GM18873 (cell line): ENCODE results near the gene DSCAML1.
"Not testable (repeated sequence)": the region's sequence is repeated elsewhere in the genome, so short reads cannot be mapped to it uniquely, and the experiment has no call there.

Experiments
- ATAC-seq: cut with Tn5 transposase; IDR thresholded peaks from one replicate; pipeline ENCODE4 v1.9.1; 2021; ENCODE audit warnings: mild to moderate bottlenecking, moderate library complexity, moderate number of reproducible peaks; ENCODE audit not compliant: unreplicated experiment, low FRiP score

Gene DSCAML1

DNA sequence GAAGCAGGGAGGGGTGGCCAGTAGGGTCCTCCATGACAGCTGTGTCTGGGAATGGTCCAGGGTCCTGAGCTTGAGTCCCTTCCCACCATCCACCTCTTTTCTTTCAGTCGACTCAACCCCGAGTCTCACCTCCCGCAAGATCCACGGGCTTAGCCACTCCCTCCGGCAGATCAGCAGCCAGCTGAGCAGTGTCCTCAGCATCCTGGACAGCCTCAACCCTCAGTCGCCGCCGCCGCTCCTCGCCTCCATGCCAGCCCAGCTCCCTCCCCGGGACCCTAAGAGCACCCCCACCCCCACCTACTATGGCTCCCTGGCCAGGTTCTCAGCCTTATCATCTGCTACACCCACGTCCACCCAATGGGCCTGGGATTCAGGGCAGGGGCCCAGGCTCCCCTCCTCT lies 387.5 kb downstream of the DSCAML1 start:
- ATAC-seq = no peak

DNA sequence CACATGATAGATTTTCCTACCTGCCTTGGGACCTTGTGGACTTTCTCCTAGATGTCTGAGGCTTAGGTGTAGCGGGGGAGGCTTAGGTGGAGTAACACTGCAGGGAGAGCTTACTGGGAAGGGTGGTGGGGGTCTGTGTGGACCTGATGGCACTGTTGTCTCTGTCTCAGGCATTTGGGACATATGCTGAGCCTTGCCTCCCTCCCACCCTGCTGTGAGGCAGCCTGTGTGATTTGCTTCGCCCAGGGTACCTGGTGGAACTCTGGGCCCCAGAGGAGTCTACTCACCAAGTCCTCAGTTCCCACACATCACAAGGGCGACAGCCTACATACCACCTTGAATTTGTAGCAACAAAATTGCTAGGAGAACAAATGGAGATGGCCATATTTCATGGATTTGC lies 388.7 kb downstream of the DSCAML1 start:
- ATAC-seq = no peak

- ATAC-seq = no peak
Observed at GRCh38 chr11:117407016-117407415, 390.0 kb downstream of the DSCAML1 start.

GRCh38 chr11:117405898-117406297 lies 391.1 kb downstream of the DSCAML1 start:
- not testable (repeated sequence) for ATAC-seq

- ATAC-seq = not testable (repeated sequence)
Observed at GRCh38 chr11:117399100-117399840, 397.7 kb downstream of the DSCAML1 start.

DNA sequence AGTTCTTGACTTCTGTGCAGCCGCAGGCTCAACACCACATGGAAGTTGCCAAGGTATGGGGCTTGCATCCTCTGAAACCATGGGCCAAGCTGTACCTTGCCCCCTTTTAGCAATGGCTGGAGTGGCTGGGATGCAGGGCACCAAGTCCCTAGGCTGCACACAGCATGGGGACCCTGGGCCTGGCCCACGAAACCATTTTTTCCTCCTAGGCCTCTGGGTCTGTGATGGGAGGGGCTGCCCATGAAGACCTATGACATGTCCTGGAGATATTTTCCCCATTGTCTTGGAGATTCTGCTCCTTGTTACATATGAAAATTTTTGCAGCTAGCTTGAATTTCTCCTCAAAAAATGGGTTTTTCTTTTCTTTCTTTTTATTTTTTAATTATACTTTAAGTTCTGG lies 398.4 kb downstream of the DSCAML1 start:
- not testable (repeated sequence) for ATAC-seq

GRCh38 chr11:117396970-117397369 lies 400.0 kb downstream of the DSCAML1 start:
- ATAC-seq = no peak

DNA sequence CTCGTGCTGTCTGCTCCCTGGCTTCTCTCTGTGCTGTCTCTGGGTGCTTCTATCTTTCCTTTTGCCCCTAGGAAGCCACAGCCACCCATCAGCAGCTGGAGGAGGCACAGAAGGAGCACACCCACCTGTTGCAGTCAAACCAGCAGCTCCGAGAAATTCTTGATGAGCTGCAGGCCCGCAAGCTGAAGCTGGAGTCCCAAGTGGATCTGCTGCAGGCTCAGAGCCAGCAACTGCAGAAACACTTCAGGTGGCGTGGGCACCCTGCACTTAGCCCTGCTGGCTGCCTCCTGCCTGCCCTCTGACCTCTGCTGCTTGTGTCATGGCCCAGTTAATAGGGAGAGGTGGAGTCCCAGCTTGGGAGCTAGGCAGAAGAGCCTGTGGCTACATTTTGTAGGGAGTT lies 401.5 kb downstream of the DSCAML1 start:
- ATAC-seq = no peak

GRCh38 chr11:117394221-117394925 lies 402.6 kb downstream of the DSCAML1 start:
- ATAC-seq = no peak

DNA sequence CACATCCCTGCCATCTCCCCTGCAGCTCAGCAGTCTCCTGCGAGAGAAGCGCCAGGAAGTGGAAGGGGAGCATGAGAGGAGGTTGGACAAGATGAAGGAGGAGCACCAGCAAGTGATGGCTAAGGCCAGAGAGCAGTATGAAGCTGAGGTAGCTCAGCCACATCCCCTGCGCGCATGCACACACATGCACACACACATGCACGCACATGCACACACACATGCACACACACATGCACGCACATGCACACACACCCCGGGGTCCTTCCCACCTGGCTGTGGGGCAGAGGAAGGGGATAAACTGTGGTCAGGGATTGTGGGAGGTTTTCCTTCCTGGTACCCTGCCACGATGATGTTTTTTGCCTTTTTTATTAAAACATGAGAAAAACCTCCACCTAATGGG lies 404.0 kb downstream of the DSCAML1 start:
- no peak for ATAC-seq

DNA sequence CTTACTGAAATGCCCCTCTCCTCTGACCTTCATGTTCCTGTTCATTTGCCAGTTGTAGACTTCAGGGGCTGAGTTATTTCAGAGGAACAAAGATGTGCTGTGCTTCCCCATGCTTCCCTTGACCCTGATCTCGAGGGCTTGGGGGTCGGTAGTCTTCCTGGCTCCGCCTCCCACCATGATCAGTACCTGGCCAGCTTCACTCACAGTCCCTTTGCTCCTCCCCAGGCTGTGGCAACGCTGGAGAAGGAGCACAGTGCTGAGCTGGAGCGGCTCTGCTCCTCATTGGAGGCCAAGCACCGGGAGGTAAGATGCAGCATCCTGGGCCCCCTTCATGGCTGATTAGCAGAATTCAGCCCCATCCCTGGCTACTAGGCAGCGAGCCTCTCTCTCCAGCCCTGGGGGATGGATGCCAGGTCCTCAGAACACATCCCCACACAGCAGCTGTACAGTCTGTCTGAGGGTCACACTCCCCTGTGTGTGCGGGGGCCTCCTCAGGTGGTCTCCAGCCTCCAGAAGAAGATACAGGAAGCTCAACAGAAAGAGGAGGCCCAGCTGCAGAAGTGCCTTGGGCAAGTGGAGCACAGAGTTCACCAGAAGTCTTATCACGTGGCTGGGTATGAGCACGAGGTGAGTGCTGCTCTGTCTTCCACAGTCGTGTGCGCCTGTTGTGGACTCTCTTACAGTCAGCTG lies 404.9 kb downstream of the DSCAML1 start:
- ATAC-seq = no peak

DNA sequence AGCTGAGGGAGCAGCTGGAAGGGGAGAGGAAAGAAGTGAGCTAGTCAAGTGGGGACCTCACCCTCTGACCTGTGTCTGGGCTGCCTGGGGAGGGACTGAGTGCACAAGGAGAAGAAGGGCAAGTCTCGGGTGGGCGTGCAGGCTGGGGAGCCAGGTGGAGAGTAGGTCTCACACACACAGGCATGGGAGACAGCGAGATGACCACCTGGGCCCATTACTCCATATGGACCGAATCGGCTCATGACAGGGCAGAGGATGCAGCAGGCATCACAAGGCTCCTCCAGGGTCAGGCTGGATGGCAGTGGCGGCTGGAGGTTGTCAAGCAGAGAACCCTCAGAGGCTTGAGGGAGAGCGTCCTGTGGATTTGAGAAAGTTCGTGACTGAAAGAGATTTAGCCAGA lies 405.8 kb downstream of the DSCAML1 start:
- no peak for ATAC-seq

GRCh38 chr11:117390743-117391142 lies 406.3 kb downstream of the DSCAML1 start:
- no peak for ATAC-seq

GRCh38 chr11:117387992-117388755 lies 408.8 kb downstream of the DSCAML1 start:
- ATAC-seq = no peak

DNA sequence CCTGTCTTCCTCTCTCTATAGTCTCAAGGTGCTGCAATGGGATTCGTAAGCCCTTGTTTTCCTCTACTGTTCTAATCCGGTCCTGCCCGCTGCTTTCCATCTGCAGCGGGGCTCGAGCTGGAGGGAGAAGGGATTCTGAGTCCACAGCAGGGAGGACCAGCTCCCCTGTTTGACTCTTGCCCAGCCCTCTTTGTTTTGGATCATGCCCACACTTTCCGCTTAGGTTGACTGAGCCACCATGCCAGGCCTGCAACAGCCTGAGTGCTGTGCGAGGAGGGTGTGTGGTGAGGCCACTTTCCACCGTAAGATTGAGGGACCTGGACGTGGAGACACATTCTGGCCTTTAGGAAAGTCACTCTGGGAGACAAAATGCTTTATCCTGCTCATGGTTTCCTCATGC lies 411.1 kb downstream of the DSCAML1 start:
- no peak for ATAC-seq

GRCh38 chr11:117385471-117385870 lies 411.5 kb downstream of the DSCAML1 start:
- ATAC-seq = no peak

GRCh38 chr11:117384045-117384444 lies 413.0 kb downstream of the DSCAML1 start:
- ATAC-seq = no peak

DNA sequence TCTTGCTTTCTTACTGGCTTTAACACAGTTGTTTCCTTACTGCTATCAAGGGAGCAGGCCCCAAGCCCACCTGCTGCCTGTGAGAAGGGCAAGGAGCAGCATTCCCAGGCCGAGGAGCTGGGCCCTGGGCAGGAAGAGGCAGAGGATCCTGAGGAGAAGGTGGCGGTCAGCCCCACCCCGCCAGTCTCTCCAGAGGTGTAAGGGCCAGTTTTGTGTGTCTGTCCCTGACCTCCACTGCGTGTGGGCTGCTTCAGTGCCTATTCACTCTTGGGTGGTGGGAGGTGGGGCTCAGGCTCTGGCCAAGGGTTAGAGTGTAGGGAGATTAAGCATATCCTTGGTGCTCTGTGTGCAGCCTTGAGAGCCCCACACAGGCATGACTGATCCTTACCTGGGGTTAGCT lies 414.3 kb downstream of the DSCAML1 start:
- ATAC-seq = no peak

GRCh38 chr11:117381481-117382387 lies 415.3 kb downstream of the DSCAML1 start:
- no peak for ATAC-seq

GRCh38 chr11:117380676-117381075 lies 416.3 kb downstream of the DSCAML1 start:
- ATAC-seq = no peak
